ENCODE measurements around the gene TBC1D5.

DNA sequence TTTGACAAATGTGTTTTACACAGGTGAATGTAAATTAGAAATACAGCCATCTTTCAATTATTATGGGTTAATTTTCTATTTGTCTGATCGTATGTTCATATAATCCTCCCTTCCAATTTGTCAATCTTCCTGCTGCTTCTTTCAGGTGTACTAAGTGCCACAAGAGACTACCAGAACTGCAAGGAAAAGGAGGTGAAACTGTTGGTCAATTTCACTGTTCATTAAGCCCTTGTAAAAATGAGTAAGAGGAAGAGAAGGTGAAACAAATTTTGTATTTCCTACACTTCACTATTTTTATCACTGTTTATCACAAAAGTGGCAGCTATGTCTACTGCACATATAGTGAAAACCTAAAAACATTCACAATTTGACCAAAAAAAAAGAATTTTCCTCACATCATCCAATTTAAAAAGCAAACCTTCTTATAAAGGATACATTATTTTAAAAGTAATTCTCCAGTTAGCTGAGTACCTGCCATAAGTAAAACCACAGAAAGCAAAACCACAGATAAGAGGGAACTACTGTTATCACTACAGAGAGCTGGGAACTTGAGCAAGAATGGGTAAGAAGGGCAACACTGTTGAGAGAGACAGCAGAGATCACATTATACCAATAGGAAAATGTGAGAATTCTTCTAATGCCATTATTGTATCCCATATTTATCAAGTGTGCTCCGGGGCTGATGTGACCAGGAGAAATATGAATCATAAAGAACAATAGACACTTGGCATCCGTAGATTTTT, 163.0 kb downstream of the TBC1D5 start:
- TF ChIP-seq, protein P1, sequence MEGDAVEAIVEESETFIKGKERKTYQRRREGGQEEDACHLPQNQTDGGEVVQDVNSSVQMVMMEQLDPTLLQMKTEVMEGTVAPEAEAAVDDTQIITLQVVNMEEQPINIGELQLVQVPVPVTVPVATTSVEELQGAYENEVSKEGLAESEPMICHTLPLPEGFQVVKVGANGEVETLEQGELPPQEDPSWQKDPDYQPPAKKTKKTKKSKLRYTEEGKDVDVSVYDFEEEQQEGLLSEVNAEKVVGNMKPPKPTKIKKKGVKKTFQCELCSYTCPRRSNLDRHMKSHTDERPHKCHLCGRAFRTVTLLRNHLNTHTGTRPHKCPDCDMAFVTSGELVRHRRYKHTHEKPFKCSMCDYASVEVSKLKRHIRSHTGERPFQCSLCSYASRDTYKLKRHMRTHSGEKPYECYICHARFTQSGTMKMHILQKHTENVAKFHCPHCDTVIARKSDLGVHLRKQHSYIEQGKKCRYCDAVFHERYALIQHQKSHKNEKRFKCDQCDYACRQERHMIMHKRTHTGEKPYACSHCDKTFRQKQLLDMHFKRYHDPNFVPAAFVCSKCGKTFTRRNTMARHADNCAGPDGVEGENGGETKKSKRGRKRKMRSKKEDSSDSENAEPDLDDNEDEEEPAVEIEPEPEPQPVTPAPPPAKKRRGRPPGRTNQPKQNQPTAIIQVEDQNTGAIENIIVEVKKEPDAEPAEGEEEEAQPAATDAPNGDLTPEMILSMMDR (IDR thresholded peaks at IDR 0.05) = no peak
- TF ChIP-seq, protein P2, sequence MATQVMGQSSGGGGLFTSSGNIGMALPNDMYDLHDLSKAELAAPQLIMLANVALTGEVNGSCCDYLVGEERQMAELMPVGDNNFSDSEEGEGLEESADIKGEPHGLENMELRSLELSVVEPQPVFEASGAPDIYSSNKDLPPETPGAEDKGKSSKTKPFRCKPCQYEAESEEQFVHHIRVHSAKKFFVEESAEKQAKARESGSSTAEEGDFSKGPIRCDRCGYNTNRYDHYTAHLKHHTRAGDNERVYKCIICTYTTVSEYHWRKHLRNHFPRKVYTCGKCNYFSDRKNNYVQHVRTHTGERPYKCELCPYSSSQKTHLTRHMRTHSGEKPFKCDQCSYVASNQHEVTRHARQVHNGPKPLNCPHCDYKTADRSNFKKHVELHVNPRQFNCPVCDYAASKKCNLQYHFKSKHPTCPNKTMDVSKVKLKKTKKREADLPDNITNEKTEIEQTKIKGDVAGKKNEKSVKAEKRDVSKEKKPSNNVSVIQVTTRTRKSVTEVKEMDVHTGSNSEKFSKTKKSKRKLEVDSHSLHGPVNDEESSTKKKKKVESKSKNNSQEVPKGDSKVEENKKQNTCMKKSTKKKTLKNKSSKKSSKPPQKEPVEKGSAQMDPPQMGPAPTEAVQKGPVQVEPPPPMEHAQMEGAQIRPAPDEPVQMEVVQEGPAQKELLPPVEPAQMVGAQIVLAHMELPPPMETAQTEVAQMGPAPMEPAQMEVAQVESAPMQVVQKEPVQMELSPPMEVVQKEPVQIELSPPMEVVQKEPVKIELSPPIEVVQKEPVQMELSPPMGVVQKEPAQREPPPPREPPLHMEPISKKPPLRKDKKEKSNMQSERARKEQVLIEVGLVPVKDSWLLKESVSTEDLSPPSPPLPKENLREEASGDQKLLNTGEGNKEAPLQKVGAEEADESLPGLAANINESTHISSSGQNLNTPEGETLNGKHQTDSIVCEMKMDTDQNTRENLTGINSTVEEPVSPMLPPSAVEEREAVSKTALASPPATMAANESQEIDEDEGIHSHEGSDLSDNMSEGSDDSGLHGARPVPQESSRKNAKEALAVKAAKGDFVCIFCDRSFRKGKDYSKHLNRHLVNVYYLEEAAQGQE (IDR thresholded peaks at IDR 0.05; ENCODE audit: insufficient read depth in 1 of 2, low read depth in 2 of 2, low read length in 1 of 2) = no peak
- TF ChIP-seq POLR2AphosphoS5 (IDR thresholded peaks at IDR 0.05; ENCODE audit: low read depth, low read length) = no peak
- TF ChIP-seq TCF7L2 (IDR thresholded peaks at IDR 0.05; ENCODE audit: low read depth, low read length) = no peak

All from Panc1 (cell line).